Measurements from ENCODE around the gene SLC12A7. TPM values are rescaled to one million over a fixed set of nuclear protein-coding genes. Genes with fewer than 3 reads are reported as not detected.
"Not testable (repeated sequence)": the region's sequence is repeated elsewhere in the genome, so short reads cannot be mapped to it uniquely, and the experiment has no call there.

Gene SLC12A7
- total RNA-seq, 1 donor from 2014 or later, result 4.4 TPM

- no peak for DNase-seq
Measured at GRCh38 chr5:1005904-1006655, 105.8 kb downstream of the SLC12A7 start.

- no peak for DNase-seq
Measured at GRCh38 chr5:1005249-1005851, 106.5 kb downstream of the SLC12A7 start.

- no peak for DNase-seq
Measured at GRCh38 chr5:1004461-1005248, 107.2 kb downstream of the SLC12A7 start.

GRCh38 chr5:1003296-1003937 is 108.4 kb downstream of the SLC12A7 start:
- DNase-seq, result no peak

- DNase-seq, result no peak
Measured at GRCh38 chr5:1002836-1003235, 109.0 kb downstream of the SLC12A7 start.

GRCh38 chr5:1002271-1002546 is 109.7 kb downstream of the SLC12A7 start:
- no peak for DNase-seq

GRCh38 chr5:1001406-1002270 is 110.2 kb downstream of the SLC12A7 start:
- DNase-seq, result no peak

GRCh38 chr5:1000831-1001230 is 111.0 kb downstream of the SLC12A7 start:
- DNase-seq, result not testable (repeated sequence)

Small RNAs within 50 kb of the gene (small RNA-seq; reads per million reads assigned to genes)
- not detected for gene MIR4635

Other genes starting within 250 kb of the SLC12A7 start
- 36.5 TPM for gene BRD9, start 219.3 kb downstream of the SLC12A7 start, total RNA-seq
- 7.5 TPM for gene TRIP13, start 219.2 kb downstream of the SLC12A7 start, total RNA-seq
- gene NKD2, start 103.3 kb downstream of the SLC12A7 start, total RNA-seq, result 3.0 TPM
- gene SLC6A19, start 89.5 kb upstream of the SLC12A7 start, total RNA-seq, result not detected
- not detected for gene SLC6A18, start 113.3 kb upstream of the SLC12A7 start, total RNA-seq
- not detected for gene TERT, start 183.0 kb upstream of the SLC12A7 start, total RNA-seq
- gene CLPTM1L, start 233.0 kb upstream of the SLC12A7 start, total RNA-seq, result 101 TPM

Measured in occipital lobe (tissue), 3 donors.